ENCODE results near the gene XKR7. TPM values are rescaled to one million over a fixed set of nuclear protein-coding genes. Genes with fewer than 3 reads are reported as not detected.

XKR7 gene
- total RNA-seq, 1 donor from 2014 or later = 0.05 TPM

DNA sequence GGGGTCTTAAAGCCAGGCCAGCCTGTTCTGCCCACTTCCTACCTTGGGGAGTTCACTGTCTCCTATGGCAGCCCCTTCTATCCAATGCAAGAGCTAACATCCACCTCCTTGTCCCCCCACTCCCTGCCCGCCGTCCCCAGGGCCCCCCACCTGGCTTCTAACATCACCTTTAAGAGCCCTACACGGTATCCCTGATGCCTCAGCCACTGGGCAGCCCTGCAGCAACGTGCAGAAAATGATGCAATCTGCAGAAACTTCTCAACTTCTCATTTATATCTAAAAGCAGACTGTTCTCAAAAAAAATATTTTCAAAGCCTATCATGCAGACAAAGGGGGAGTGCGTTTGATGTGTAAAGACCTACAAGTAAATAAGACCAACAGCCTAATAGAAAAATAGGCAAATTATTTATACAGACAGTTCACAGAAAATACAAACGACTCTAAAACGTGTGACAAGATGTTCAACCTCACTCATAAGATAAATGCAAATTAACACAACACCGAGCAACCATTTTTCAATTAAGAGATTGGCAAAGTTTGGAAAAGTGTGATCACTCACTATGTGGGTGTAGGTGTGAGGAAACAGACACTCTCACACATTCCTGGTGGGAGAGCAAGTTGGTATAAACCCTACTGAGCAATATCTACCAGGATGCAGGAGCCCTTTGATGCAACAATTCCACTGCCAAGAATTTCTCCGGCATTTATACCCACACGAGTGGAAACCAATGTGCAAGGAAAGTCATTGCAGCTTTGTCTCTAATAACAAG, 69.0 kb downstream of the XKR7 start:
- intact Hi-C loops (cut with micrococcal nuclease) = no loop called here

DNA sequence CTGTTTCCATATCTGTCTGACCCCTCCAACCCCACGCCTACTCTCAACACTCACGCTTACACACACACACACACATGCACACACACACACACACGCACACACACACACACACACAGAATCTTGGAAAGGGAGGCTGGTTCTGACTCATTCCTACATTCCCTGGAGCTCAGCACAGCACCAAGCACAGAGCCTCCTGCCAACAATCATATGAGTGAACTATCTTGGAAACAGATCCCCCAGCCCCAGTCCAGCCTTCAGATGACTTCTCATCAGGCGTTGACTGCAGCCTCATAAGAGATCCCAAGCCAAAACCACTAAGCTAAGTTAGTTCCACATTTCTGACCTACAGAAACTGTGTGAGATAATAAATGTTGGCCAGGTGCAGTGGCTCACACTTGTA, 70.0 kb downstream of the XKR7 start:
- intact Hi-C loops (cut with micrococcal nuclease) = no loop called here

DNA sequence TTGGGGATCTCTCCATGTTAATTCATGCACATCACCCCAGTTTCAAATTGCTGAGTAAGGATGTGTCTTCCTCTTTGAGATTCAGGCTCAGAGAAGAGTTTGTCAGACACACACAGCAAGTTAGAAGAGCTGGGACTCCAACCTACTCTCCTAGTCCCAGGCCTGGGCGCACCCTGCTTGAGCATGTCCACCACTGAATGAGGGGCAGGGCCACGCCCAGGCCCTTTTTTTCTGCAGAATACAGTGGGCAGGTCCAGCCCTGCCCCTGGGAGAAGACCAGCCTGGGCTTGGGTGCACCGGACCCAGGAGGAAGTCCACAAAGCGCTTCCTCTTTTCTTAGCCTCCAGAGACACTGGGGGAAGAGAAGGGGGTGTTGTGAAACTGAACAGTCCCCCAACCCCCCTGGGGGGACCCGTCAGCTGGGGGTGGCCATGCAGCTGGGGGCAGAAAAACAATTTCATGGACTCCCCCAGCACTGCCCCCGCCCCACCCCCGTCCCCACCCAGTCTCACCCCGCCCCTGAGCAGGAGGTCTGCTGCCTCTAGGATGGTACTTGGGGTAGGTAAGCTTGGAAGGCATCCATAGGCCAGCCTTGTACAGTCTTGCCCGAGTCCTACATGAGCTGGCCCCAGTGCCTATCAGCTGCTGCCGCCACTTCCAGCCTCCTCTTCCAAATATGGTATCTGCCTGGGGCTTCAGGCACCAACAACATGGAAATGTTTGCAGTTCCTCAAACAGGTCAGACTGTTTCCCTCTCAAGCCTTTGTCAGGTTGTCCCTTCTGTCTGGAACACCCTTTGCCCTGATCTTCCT, 72.4 kb downstream of the XKR7 start:
- intact Hi-C loops (cut with micrococcal nuclease) = no loop called here

DNA sequence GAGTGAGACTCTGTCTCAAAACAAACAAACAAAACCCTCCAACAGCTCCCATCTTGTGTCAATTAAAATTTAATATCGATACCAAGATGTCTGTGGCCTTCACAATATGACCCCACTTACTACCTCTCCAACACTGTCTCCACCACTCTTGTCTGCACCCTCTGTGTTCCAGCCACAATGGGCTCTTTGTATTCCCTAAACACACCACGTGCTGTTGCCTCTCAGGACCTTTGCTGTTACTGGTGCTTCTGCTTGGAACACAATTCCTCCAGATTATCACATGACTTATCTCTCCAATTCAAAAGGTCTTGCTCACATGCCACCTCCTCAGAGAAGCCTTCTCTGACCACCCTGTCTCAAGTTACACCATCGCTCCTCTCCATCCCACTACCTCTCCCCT, 78.0 kb downstream of the XKR7 start:
- intact Hi-C loops (cut with micrococcal nuclease) = no loop called here

DNA sequence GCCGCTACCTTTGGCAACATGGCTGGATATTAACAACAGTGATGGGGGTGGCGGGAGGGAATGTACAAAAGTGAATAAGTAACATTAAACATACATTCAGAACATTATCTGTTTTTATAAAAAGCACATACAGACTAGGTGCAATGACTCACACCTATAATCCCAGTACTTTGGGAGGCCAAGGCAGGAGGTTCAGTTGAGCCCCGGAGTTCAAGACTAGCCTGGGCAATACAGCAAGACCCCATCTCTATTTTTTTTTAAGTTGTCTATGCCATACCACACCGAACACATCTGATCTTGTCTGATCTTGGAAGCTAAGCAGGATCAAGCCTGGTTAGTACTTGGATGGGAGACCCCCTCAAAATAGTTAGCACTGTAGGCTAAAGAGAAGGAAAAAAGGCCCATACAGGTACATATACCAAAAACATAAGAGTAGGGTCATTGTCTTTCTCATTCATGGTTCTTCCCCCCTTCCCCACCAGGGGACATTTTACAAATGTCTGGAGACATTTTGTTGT, 82.4 kb downstream of the XKR7 start:
- intact Hi-C loops (cut with micrococcal nuclease) = no loop called here

DNA sequence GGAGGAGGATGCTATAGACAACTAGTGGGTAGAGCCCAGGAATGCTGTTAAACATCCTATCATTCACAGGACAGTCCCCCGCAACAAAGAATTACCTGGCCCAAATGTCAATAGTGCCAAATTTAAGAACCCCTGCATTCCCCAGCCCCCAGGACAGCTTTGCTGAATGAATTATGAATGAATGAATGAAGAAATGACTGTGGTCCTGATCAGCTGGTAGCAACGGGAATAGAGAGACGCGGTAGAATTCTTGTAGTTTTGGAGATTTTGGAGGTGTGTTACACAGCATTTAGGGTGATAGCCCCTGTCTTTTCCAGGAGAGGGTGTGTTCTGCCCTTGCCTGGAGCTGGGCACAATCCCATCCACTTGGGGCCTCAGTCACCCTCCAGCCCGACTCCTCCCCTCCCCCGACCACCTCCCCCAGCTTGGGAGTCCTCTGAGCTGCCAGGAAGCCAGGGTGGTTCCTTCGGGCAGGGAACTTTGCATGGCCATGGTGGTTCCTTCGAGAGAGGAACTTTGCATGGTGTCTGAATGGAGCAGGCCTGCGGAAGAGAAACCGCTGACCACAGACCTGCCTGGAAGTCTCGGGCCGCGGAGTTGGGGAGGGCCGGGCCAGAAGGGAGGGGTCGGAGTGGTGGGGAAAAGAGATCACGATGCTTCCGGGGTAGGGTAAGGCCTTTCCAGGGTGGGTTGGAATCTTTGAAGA, 83.1 kb downstream of the XKR7 start:
- intact Hi-C loops (cut with micrococcal nuclease) = no loop called here

DNA sequence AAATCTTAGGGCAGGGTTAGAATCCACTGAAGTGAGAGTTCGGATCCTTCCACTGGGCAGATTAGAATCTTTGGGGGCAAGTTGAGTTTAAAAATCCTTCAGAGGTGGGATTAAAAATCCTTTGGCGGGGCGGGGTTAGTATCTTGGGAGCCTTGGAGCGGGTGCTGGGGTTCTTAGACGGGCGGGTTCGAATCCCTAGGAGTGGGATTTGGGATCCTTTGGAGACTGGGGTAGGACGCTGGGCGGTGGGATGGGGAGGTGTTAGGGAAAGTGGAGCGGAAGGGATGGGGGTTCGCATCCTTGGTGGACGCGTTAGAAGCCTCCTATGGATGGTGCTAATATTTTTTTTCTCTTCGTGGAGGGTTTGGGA, 83.8 kb downstream of the XKR7 start:
- intact Hi-C loops (cut with micrococcal nuclease) = no loop called here

DNA sequence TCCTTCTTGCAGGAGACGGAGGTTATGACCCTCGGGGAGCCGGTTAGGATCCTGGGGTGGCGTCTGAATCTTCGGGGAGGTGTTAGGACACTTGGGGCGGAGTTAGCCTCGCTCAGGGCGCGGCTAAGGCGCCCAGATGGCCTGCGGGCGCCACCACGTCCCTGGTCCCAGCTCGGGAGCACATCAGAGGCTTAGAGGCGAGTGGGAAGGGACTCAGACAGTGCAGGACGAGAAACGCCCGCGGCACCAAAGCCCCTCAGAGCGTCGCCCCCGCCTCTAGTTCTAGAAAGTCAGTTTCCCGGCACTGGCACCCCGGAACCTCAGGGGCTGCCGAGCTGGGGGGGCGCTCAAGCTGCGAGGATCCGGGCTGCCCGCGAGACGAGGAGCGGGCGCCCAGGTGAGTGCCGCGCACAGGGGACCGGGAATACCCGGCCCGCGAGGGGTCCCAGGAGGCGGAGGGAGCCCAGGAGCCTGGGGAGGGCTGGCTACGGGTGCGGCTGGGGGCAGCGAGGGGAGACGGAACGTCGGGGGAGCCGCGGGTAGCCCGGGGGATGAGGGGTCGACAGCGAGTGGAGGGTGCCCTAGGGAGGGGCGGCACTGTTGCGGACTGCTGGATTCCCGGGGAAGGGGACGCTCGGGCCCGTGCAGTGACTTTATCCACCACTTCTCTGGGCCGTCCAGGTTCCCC, 84.3 kb downstream of the XKR7 start, which contains the start of gene HCK:
HCK (plus strand) TSS at position 153 of the 688 bp plus-strand sequence.
- intact Hi-C loops (cut with micrococcal nuclease) = no loop called here

DNA sequence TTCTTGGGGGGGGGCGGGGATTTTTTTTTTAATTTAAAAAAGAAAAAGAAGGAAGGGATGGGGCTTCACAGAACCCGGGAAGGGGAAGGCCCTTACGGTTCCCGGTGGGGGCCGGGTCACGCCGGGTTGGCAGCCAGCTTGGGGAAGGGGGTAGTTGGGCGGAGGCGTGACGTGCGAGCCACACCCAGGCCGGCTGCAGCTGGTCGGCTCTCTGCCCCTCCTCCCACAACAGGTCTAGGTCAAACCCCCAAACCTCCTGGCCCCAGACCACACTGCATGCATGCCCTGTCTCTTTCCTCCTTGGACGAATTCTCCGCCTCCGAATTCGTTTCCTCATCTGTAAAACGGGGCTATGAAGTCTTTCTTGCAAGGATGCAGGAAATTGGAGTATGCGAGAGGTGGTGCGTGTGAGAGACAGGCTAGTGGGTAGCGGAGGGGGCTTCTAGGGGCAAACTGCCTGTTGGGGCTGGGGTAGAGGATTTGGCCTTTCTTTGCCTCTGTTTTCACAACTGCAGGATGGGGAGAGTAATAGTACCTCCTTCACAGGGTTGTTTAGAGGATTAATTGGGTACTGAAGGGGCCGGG, 84.9 kb downstream of the XKR7 start:
- intact Hi-C loops (cut with micrococcal nuclease) = no loop called here

Other genes starting within 250 kb of the XKR7 start
- 73.4 and 76.7 TPM in 2 replicates for gene BCL2L1, start 245.3 kb upstream of the XKR7 start, total RNA-seq
- 117 and 119 TPM in 2 replicates for gene TPX2, start 228.9 kb upstream of the XKR7 start, total RNA-seq
- 0.50 and 1.0 TPM in 2 replicates for gene MYLK2, start 148.8 kb upstream of the XKR7 start, total RNA-seq
- not detected in 2 replicates for gene FOXS1, start 122.5 kb upstream of the XKR7 start, total RNA-seq
- not detected in 2 replicates for gene DUSP15, start 97.6 kb upstream of the XKR7 start, total RNA-seq
- not detected in 2 replicates for gene TTLL9, start 97.5 kb upstream of the XKR7 start, total RNA-seq
- gene PDRG1, start 16.1 kb upstream of the XKR7 start, total RNA-seq = 13.4 and 15.4 TPM in 2 replicates
- gene CCM2L, start 42.3 kb downstream of the XKR7 start, total RNA-seq = not detected in 2 replicates
- not detected in 2 replicates for gene HCK, start 84.1 kb downstream of the XKR7 start, total RNA-seq
- gene TM9SF4, start 141.6 kb downstream of the XKR7 start, total RNA-seq = 37.0 and 37.4 TPM in 2 replicates
- gene PLAGL2, start 239.6 kb downstream of the XKR7 start, total RNA-seq = 30.3 and 30.9 TPM in 2 replicates
- gene POFUT1, start 239.7 kb downstream of the XKR7 start, total RNA-seq = 28.8 and 30.0 TPM in 2 replicates